GM12874 (cell line): Measurements from ENCODE around the gene CHST11.

Experiments used
- TF ChIP-seq, protein P1 (sequence below): IDR thresholded peaks from 2 replicates; pipeline ENCODE4 v1.5.1; 2011; ENCODE audit warnings: low read depth, mild to moderate bottlenecking, control low read depth, low read length, moderate library complexity; ENCODE audit not compliant: insufficient read depth

CHST11 gene

DNA sequence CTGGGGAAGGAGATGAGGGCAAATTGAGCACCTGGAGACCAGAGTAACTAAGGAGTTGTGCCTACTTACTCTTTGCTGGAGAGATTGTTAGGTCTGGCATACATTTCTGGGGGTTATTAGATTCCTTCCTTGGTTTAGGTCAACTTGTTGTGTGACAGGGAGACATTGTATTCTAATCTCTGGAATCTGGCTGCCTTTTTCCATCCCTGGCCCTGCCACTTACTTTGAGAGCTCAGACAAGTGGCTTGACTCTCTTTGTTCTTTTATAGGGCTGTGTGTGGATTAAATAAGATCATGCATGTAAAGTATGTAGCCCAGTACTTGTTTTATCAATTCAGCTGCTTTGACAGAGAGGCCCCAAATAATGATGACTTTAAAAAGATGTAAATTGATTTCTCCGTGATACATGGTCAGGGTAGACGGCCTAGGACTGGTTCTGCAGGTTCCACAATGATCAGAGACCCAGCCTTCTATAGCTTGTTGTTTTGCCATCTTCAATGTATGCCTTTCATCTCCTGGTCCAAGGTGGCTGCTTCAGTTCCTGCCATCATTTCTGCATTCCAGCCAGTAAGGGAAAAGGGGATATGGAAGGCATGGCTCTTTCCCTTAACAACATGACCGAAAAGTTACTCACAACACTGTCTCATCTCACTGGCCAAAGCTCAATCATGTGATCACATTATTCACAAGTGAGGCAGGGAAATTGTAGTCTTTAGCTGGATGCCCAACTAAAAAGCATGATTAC lies 72.6 kb downstream of the CHST11 start:
- TF ChIP-seq, protein P1, sequence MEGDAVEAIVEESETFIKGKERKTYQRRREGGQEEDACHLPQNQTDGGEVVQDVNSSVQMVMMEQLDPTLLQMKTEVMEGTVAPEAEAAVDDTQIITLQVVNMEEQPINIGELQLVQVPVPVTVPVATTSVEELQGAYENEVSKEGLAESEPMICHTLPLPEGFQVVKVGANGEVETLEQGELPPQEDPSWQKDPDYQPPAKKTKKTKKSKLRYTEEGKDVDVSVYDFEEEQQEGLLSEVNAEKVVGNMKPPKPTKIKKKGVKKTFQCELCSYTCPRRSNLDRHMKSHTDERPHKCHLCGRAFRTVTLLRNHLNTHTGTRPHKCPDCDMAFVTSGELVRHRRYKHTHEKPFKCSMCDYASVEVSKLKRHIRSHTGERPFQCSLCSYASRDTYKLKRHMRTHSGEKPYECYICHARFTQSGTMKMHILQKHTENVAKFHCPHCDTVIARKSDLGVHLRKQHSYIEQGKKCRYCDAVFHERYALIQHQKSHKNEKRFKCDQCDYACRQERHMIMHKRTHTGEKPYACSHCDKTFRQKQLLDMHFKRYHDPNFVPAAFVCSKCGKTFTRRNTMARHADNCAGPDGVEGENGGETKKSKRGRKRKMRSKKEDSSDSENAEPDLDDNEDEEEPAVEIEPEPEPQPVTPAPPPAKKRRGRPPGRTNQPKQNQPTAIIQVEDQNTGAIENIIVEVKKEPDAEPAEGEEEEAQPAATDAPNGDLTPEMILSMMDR: no peak

DNA sequence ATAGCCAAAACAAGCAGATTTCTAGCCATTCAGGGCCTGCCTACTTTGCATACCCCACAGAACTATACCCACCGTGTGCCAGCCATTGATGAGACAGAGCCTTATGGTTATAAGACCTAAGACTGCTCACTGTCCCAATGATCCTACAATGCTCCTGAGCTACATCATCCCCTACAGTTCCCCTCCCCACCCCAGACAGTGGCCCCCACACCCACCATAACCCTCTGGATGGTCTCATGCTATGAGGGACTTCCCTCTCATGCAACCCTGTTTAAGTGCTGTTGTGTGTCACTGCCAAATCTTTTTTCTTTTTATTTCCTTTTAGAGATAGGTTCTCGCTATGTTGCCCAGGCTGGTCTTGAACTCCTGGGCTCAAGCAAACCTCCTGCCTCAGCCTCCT lies 75.9 kb downstream of the CHST11 start:
- TF ChIP-seq, protein P1: no peak

- TF ChIP-seq, protein P1: no peak
Observed at GRCh38 chr12:104533134-104533533, 76.4 kb downstream of the CHST11 start.

DNA sequence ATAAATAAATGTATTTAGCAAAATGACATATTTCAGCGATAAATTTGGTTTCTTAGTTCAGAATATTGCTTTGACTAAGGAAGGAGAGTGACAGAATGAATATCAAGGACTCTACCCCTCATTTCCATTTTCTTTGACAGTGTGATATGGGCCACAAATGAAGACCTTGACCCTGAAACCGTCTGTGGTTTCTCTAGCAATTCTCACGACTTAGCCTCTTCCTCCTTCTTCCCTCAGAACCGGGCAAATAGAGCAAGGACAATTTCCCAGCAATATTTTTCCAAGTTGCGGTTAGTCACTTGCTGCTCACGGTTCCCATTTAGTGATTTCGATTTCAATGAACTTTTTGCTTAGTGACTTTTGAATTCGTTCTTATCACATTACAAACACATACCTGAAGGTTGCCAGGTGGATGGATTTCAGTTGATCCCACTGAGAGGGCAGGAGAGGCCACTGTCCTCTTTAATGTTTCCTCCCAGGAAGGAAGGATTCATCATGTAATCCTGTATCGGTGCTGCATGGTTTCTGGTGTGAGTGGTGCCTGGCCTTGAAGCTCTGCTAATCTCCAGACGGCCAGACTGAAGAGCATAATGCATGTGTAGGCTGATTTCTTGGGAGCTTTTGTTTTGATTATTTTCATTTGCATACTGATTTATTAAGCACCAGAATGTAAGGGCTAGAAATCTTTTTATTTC lies 77.6 kb downstream of the CHST11 start:
- TF ChIP-seq, protein P1: no peak

DNA sequence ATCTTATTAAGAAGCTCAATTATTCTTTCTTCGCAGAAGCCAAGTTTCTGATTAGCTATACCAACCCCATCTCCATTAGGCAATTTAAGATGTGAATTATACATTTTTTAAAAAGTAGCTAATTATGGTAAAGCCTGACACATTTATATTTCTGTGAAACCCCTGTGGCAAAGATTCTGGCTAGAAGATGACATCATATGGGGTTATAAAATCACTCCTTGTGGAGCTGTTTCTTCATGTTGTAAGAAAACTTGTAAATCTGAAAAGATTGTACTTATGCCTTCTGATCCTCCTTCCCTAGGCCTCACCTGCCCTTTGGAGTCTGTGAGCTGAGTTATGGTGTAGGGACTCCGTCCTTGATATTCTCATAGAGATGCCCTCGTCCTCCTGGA lies 78.1 kb downstream of the CHST11 start:
- TF ChIP-seq, protein P1: no peak

DNA sequence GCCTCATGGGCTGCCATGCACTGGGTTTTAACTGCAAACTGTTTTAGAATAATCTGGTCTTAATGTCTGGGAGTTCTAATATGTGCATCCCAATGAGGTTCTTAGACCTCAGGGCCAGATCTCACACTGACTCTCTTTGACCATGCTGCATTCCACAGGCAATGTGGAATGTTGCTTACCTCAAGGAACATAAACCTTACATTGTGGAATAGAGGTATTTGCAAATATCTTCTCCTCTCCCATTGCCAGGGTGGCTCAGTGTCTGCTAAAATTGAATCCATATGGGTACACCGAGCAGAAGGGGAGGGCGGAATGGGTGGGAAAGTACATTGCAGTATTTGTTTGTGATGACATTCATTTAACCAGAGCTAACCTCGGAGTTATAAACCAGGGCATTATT lies 78.6 kb downstream of the CHST11 start:
- TF ChIP-seq, protein P1: no peak

GRCh38 chr12:104536841-104537240 lies 80.1 kb downstream of the CHST11 start:
- TF ChIP-seq, protein P1: no peak
